22Rv1 (cell line): ENCODE results near the gene AEBP1.

Source experiments
- ZFX ChIP-seq: fragments of 450-650 bp; IDR thresholded peaks from 2 replicates; pipeline ENCODE4 v1.6.1; 2017; ENCODE audit warnings: antibody characterized with exemption, borderline replicate concordance
- TF ChIP-seq, protein P1 (sequence below): fragments of 450-650 bp; IDR thresholded peaks from 2 replicates; pipeline ENCODE4 v1.5.1; 2017; ENCODE audit warnings: mild to moderate bottlenecking

- TF ChIP-seq, protein P1, sequence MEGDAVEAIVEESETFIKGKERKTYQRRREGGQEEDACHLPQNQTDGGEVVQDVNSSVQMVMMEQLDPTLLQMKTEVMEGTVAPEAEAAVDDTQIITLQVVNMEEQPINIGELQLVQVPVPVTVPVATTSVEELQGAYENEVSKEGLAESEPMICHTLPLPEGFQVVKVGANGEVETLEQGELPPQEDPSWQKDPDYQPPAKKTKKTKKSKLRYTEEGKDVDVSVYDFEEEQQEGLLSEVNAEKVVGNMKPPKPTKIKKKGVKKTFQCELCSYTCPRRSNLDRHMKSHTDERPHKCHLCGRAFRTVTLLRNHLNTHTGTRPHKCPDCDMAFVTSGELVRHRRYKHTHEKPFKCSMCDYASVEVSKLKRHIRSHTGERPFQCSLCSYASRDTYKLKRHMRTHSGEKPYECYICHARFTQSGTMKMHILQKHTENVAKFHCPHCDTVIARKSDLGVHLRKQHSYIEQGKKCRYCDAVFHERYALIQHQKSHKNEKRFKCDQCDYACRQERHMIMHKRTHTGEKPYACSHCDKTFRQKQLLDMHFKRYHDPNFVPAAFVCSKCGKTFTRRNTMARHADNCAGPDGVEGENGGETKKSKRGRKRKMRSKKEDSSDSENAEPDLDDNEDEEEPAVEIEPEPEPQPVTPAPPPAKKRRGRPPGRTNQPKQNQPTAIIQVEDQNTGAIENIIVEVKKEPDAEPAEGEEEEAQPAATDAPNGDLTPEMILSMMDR: no peak
- no peak for TF ChIP-seq ZFX
These were observed 9.1 kb upstream of the AEBP1 start for GRCh38 chr7:44094883-44095592.
